G401 (cell line): ENCODE data around the gene TRAF5. TPM values are rescaled to one million over a fixed set of nuclear protein-coding genes. Genes with fewer than 3 reads are reported as not detected.
"Not testable (repeated sequence)": the region's sequence is repeated elsewhere in the genome, so short reads cannot be mapped to it uniquely, and the experiment has no call there.

Experiments used
- DNase-seq: peaks from one replicate; pipeline ENCODE4 v3.0.0-alpha.2; 2015; ENCODE audit warnings: low spot score
- in situ Hi-C: cut with HindIII; loops from 2 replicates; pipeline ENCODE4 v1.10.0; 2016; ENCODE audit warnings: low sequenced_read_pairs, mixed read lengths
- total RNA-seq: library from RNA; depleted of rRNA; stranded (reverse); fragments of >200 nt; shearing (Covaris generic); gene quantifications from 2 replicates; pipeline ENCODE4 v1.2.3, GENCODE V29; 2014; rRNA removed

TRAF5 gene
- 0.17 TPM in 1 of 2 replicates, not detected in the other for total RNA-seq

GRCh38 chr1:211326528-211327345, at the start of gene TRAF5:
Gene TRAF5, plus strand, starts transcription at chr1:211326833. Its CDS starts 26,407 bp downstream, at chr1:211353240.
- no peak for DNase-seq
- in situ Hi-C loops, result no loop called here

GRCh38 chr1:211279340-211279739, 47.3 kb upstream of the TRAF5 start:
- in situ Hi-C loops, result no loop called here
- DNase-seq, result no peak

- in situ Hi-C loops, result no loop called here
- no peak for DNase-seq
Measured at GRCh38 chr1:211280910-211281309, 45.7 kb upstream of the TRAF5 start.

DNA sequence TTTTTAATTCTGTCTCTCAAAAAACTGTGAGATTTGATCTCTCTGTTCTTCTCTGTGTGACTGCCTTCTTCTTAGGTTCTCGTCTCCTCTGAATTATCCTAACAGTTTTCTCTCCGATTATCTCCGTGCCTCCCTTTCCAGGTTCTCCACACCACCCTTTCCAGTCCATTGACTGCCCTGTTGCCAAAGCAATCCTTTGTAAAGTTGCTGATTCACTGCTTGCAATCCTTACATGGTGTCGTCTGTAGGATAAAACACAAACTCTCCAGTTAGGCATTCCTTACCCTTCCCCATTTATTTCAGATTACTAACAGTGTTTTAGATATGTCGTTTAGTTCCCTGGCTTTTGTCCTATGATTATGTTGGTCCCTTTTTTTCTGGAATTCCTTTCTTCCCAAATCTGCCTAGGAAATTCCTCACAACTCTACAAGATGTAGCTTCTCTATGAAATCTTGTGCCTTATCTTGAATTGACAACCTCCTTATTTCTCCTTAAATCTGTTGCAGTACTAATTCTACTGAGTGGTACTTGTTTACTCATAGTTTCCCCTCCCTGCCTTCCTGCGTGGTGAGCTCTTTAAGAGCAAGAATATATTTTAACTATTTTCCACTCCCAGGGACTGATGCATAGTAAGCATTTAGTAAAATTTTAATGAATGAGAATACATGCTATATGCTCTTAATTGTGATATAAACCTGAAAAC, 45.2 kb upstream of the TRAF5 start:
- DNase-seq, result no peak

DNA sequence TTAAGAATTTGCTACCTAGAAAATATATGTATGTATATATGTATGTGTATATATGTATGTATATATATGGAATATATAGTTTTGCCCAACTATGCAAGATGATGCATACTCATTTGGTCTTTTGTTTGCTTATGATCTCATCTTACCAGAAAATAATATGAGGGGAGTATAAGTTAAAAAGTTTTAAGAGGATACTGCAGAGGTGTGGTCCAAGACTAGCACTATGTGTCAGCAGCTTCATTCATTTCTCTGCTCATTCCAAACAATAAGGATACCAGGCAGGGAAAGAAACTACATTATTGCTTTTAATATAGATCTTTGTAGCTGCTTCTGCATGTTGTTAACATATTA, 44.6 kb upstream of the TRAF5 start:
- in situ Hi-C loops, result no loop called here
- no peak for DNase-seq

More for the DNA sequence above, 45.2 kb upstream of the TRAF5 start:
- in situ Hi-C loops, result no loop called here

- in situ Hi-C loops, result no loop called here
- DNase-seq, result no peak
Measured at GRCh38 chr1:211285196-211285595, 41.4 kb upstream of the TRAF5 start.

DNA sequence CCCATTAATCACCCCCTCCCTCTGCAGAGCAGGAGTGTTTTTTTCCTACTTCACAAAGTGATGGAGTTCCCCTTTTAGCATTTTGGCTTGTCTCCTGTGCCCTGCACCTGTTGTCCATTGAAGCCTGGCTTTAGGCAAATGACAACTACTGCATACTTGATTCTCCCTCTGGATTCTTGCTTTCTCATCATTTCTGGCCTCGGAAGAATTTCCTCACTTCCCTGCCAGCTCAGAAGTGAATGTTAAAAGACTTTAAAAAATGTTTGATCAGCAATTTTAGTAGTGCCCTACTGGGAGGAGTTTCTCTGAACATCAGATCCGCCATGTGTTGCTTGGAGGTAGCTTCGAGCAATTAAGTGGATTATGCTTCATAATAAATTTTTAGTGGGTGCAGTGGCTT, 39.4 kb upstream of the TRAF5 start:
- peak; percentile 28 for DNase-seq
- in situ Hi-C loops, result no loop called here

GRCh38 chr1:211292411-211292810, 34.2 kb upstream of the TRAF5 start:
- no peak for DNase-seq
- in situ Hi-C loops, result no loop called here

- in situ Hi-C loops, result no loop called here
- DNase-seq, result no peak
Measured at GRCh38 chr1:211296396-211296795, 30.2 kb upstream of the TRAF5 start.

- in situ Hi-C loops, result no loop called here
- DNase-seq, result peak; percentile 60
Measured at GRCh38 chr1:211305044-211305443, 21.6 kb upstream of the TRAF5 start.

DNA sequence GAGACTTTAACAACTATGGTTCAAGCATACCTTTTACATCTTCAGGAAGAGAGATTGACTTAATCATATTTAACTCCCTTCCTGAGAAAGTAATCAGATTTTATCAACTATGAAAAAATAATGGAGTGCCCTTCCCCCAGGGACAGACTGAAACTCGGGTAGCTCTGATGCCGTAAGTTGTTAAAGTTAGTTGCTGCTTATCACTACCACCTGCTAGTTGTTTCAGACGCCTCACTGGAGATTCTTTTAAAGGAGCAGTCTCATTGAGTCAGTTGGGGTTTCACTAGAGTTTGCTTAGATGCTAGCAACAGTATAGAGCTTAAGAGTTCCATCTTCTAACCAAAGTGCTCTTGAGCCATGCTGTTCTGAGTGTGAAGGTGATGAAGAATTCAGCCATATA, 17.0 kb upstream of the TRAF5 start:
- in situ Hi-C loops, result no loop called here
- no peak for DNase-seq

- in situ Hi-C loops, result no loop called here
Measured at GRCh38 chr1:211313392-211313791, 13.2 kb upstream of the TRAF5 start.

DNA sequence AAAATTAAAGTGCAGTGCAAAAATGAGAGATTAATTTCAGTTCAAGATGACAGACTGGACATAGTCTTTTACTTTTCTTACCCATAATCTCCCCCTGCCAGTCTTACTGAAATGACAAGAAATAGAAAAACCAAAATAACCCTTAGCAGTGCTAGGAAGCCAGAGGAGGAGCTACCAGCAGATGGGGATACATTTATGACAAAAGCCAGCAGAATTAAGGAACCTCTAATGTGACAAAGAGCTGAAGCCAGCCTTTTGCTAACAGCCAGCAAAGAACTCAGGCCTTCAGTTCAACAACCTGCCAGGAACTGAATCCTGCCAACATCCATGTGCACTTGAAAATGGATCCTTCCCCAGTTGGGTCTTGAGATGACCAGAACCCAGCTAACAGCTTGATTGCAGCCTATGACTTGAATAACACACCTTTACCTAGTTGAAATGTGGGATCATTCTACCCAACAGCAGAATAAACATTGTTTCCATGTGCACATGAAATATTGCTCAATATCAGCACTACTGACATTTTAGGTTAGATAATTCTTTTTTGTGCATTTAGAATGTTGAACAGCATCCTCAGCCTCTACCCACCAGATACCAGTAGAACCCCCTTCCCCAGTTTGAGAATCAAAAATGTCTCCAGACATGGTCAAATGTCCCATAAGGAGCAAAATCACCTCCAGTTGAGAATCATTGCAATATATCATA, 7.9 kb upstream of the TRAF5 start:
- in situ Hi-C loops, result no loop called here
- DNase-seq, result no peak

More at GRCh38 chr1:211313392-211313791, 13.2 kb upstream of the TRAF5 start:
- no peak for DNase-seq

DNA sequence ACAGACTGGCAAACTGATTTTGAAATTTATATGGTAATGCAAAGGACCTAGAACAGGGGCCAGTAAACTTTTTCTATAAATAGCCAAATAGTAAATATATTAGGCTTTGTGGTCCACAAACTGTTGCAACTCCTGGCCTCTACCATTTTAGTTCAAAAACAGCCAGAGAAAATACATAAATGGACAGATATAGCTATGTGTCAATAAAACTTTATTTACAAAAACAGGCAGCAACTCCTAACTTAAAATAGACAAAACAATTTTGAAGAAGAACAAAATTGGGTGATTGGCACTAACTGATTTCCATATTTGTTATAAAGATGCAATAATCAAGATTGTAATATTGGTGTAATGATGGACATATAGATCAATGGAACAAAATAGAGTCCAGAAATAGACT, 6.7 kb upstream of the TRAF5 start:
- DNase-seq, result no peak
- in situ Hi-C loops, result no loop called here

DNA sequence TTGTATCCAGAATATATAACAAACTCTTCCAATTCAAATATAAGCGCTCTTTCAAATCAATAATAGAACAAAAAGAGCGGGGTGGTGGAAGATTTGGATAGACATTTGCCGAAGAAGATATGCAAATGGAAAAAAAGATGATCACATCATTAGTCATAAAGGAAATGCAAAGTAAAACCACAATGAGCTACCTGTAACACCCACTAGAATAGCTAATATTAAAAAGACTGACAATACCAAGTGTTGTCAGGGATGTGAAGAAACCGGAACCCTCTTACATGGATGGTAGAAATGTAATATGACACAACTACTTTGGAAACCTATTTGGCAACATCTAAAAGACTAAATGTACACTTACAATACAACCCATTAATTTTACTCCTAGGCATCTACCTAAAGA, 5.7 kb upstream of the TRAF5 start:
- no peak for DNase-seq
- in situ Hi-C loops, result no loop called here

DNA sequence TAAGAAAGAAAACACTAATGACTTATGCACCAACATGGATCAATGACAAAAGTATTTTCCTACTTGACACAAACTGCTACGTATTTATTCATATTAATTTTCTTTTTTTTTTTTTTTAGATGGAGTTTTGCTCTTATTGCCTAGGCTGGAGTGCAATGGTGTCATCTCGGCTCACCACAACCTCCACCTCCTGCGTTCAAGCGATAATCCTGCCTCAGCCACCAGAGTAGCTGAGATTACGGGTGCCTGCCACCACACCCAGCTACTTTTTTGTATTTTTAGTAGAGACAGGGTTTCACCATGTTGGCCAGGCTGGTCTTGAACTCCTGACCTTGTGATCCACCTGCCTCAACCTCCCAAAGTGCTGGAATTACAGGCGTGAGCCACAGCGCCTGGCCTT, 5.0 kb upstream of the TRAF5 start:
- in situ Hi-C loops, result not testable (repeated sequence)

DNA sequence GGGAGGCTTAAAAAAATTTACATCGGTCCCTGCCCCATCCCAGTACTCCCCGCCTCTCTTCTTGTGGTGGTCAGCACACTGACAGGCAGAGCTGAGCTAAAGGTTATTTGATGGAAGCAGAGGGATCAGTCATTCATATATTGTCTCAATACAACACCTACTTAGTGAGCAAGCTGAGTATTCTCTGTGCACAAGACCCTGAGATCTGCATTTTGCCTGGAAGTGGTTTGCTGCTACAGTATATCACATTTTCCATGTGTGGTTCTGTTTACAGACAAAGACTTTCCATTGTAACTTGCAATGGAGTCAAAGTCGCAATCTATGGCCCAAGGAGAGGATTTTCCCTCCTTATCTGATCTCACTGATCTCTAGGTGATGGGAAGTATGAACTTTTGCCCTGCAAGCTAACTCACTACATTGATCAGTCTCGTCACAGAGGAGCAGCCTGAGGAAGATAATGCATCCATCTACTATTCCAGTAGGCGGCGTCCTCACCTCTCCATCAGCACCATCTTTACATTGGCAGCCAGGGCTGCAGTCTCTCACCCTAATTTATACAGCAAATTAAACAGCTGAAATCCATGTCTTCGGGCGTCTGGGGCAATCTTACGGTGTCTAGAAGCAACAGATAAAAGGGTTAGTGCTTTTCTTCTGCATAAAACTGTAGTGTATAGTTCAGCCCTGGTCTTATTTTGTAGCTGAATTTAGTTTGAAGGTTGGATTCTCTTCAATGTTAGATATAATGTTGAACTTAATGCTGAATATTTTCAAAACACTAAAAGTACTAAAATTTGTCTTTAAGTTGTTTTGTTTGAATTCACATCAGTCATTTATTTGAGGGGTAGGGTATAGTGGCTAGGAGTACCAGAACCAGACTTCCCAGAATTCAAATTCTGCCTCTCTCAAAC, 3.2 kb upstream of the TRAF5 start:
- in situ Hi-C loops, result no loop called here
- no peak for DNase-seq

More for the DNA sequence above, 5.0 kb upstream of the TRAF5 start:
- DNase-seq, result not testable (repeated sequence)

- DNase-seq, result no peak
- in situ Hi-C loops, result no loop called here
Measured at GRCh38 chr1:211324992-211325775, 1.4 kb upstream of the TRAF5 start.
